ENCODE results near the gene KCNB1.
A peak's percentile ranks its signal among the peaks of the same experiment; 100 is the strongest.

KCNB1 gene

DNA sequence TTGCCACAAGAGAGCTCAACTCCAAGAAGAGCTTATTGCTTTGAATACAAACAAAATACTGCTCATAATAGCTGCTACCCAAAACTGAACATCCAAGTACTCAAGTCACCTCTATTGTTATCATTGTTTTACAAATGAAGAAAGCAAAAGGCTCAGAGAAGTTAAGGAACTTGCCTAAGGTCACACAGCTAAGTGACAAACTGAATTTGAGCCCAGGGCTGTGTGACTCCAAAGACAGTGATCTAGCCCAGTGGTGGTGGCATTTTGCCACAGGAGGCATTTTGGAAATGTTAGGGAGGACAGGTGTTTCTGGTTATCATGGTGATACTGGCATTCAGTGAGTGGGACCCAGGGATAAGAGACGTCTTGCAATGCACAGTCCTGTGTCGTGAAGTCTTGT is 79.5 kb downstream of the KCNB1 start:
- TF ChIP-seq TAF1 (IDR thresholded peaks at IDR 0.05; ENCODE audit: low read depth, low read length), result no peak
- TF ChIP-seq PAX5 (IDR thresholded peaks at IDR 0.05; ENCODE audit: insufficient read depth, low read length, severe bottlenecking), result no peak
- TF ChIP-seq POU2F2 (IDR thresholded peaks at IDR 0.05; ENCODE audit: low read depth, low read length), result no peak
- TF ChIP-seq POLR2A (IDR thresholded peaks at IDR 0.05; ENCODE audit: low read depth, low read length), result no peak
- TF ChIP-seq SPI1 (IDR thresholded peaks at IDR 0.05; ENCODE audit: low read depth, low read length), result no peak
- TF ChIP-seq POLR2AphosphoS5 (IDR thresholded peaks at IDR 0.05; ENCODE audit: low read depth, low read length), result no peak
- FAIRE-seq, result no peak

DNA sequence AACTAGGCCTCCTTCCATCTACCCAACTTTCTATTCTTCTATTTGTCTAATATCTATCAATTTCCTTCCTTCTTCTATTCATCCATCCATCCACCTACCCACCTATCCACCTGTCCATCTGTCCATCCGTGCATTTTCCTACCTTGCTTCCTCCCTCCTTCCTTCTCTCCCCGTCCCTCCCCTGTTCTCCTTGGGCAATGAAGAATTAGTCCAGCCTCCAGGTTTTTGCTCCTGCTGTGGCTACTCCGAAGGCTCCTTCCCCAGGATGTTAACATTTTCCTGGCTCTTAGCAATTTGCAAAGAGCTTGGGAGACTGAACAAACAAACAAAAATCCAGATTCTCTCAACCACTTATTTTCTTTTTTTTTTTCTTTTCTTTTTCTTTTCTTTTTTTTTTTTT is 81.6 kb downstream of the KCNB1 start:
- DNase-seq (ENCODE audit: insufficient read length, low spot score) (no peak), FAIRE-seq (no peak)
- no peak for TF ChIP-seq PAX5 (IDR thresholded peaks at IDR 0.05; ENCODE audit: insufficient read depth, low read length, severe bottlenecking)

More for the DNA sequence above, 79.5 kb downstream of the KCNB1 start:
- DNase-seq (ENCODE audit: insufficient read length, low spot score), result no peak

DNA sequence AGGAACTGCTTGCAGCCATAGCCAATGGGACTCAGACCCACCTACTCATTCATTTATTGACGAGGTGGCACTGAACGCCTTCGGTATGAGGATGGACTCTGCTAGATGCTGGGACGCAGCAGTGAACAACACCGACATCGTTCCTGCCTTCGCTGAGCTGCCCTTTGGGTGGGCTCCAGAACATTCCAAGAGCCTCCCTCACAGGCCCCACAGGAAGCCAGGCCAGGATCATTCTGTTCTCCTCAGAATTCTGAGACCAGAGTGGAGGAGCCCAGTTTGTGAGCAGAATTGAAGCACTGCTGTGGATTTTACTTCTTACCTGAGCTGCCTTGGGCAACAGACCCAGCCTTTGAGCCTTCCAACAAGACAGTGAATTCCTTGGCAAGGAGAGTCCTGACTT is 82.1 kb downstream of the KCNB1 start:
- DNase-seq (ENCODE audit: insufficient read length, low spot score), result no peak
- FAIRE-seq, result peak; percentile 5
- TF ChIP-seq POLR2AphosphoS5 (IDR thresholded peaks at IDR 0.05; ENCODE audit: low read depth, low read length) (no peak), POU2F2 (IDR thresholded peaks at IDR 0.05; ENCODE audit: low read depth, low read length) (no peak), POLR2A (IDR thresholded peaks at IDR 0.05; ENCODE audit: low read depth, low read length) (no peak), SPI1 (IDR thresholded peaks at IDR 0.05; ENCODE audit: low read depth, low read length) (no peak), PAX5 (IDR thresholded peaks at IDR 0.05; ENCODE audit: insufficient read depth, low read length, severe bottlenecking) (no peak), TAF1 (IDR thresholded peaks at IDR 0.05; ENCODE audit: low read depth, low read length) (no peak)

DNA sequence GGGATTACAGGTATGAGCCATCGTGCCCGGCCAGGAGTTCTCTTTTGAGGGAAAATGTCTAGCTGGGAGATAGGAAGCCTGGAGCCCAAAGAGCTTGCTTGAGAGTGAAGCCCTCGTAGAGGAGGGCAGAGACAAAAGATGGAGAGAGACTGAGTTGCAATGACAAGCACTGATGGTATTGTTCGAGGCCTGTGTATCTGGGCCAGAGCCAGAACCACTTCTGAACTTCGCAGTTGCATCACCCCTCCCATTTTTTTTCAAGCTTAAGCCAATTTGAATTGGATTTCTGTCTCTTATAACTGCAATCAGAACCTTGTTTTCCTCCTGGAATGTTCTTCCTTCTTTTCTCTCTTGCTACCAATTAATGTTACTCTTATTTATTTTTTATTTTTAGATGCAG is 83.1 kb downstream of the KCNB1 start:
- FAIRE-seq (no peak), DNase-seq (ENCODE audit: insufficient read length, low spot score) (no peak)
- TF ChIP-seq POU2F2 (IDR thresholded peaks at IDR 0.05; ENCODE audit: low read depth, low read length), result no peak
- no peak for TF ChIP-seq PAX5 (IDR thresholded peaks at IDR 0.05; ENCODE audit: insufficient read depth, low read length, severe bottlenecking)
- TF ChIP-seq POLR2A (IDR thresholded peaks at IDR 0.05; ENCODE audit: low read depth, low read length), result no peak
- no peak for TF ChIP-seq SPI1 (IDR thresholded peaks at IDR 0.05; ENCODE audit: low read depth, low read length)
- no peak for TF ChIP-seq POLR2AphosphoS5 (IDR thresholded peaks at IDR 0.05; ENCODE audit: low read depth, low read length)
- no peak for TF ChIP-seq TAF1 (IDR thresholded peaks at IDR 0.05; ENCODE audit: low read depth, low read length)

DNA sequence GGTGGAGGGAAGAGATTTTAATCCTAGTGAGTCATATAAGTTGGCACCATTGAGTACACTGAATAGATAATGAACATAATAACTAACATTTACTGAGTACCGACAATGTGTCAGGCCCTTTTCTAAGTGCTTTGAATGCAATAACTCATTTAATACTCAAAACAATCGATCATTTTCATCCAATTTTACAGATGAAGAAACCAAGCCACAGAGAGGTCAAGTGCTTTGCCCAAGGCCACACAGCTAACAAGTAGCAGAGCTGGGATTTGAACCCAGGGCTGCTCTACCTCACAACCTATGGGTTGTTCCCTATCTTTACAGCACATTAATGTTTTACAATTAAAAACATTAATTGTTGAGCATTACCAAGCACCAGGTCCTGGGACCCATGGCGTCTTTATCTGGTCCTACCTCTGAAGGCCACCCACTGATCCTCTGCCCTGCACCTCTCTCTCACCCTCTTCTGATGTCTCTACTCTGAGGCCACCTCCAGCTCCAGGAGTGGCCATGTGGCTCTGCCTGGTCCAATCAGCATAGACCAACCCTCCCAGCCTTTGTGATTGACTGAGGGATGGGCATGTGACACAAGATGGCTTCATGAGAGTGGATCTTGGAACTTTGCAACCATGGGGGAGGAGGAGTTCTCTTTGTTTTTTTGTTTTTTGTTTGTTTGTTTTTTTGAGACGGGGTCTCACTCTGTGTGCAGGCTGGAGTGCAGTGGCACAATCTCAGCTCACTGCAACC is 83.9 kb downstream of the KCNB1 start:
- DNase-seq (ENCODE audit: insufficient read length, low spot score) (no peak), FAIRE-seq (no peak)
- TF ChIP-seq POLR2AphosphoS5 (IDR thresholded peaks at IDR 0.05; ENCODE audit: low read depth, low read length) (no peak), POLR2A (IDR thresholded peaks at IDR 0.05; ENCODE audit: low read depth, low read length) (no peak), TAF1 (IDR thresholded peaks at IDR 0.05; ENCODE audit: low read depth, low read length) (no peak), PAX5 (IDR thresholded peaks at IDR 0.05; ENCODE audit: insufficient read depth, low read length, severe bottlenecking) (no peak), SPI1 (IDR thresholded peaks at IDR 0.05; ENCODE audit: low read depth, low read length) (no peak), POU2F2 (IDR thresholded peaks at IDR 0.05; ENCODE audit: low read depth, low read length) (no peak)

DNA sequence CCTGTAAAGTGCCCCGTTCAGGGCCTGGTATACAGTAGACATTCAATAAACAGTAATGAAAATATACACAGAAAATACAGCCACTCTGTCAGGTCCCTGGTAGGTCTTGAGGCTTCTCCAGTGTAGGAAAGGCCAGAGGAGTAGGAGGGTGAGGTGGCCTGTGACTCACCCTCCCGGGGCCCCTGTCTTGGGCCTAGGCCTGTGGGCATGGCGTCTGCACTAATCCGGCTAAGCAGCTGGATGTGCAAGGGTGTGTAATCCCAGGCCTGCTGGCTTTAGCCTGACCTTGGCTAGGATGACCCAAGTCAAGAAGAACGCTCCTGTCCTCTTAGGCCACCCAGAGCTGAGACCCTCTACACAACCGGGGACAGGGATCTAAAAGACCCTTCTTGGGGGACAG is 84.9 kb downstream of the KCNB1 start:
- FAIRE-seq (no peak), DNase-seq (ENCODE audit: insufficient read length, low spot score) (no peak)
- no peak for TF ChIP-seq POLR2AphosphoS5 (IDR thresholded peaks at IDR 0.05; ENCODE audit: low read depth, low read length)
- TF ChIP-seq TAF1 (IDR thresholded peaks at IDR 0.05; ENCODE audit: low read depth, low read length), result no peak
- no peak for TF ChIP-seq POU2F2 (IDR thresholded peaks at IDR 0.05; ENCODE audit: low read depth, low read length)
- no peak for TF ChIP-seq POLR2A (IDR thresholded peaks at IDR 0.05; ENCODE audit: low read depth, low read length)
- no peak for TF ChIP-seq PAX5 (IDR thresholded peaks at IDR 0.05; ENCODE audit: insufficient read depth, low read length, severe bottlenecking)
- TF ChIP-seq SPI1 (IDR thresholded peaks at IDR 0.05; ENCODE audit: low read depth, low read length), result no peak

DNA sequence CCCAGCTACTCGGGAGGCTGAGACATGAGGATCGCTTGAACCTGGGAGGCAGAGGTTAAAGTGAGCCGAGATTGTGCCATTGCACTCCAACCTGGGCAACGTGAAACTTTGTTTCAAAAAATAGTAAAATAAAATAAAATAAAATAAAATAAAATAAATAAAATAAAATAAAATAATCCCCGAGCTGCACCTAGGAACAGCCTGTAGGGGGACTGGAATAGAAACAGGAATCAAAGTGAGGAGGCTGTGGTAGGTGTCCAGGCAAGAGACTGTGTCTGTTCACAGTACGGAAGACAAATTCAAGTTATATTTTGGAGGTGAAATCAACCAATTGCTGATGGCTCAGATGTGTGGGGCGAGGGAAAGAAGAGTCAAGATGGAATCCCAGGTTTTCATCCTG is 86.2 kb downstream of the KCNB1 start:
- FAIRE-seq, result no peak
- no peak for DNase-seq (ENCODE audit: insufficient read length, low spot score)
- no peak for TF ChIP-seq POLR2A (IDR thresholded peaks at IDR 0.05; ENCODE audit: low read depth, low read length)
- TF ChIP-seq SPI1 (IDR thresholded peaks at IDR 0.05; ENCODE audit: low read depth, low read length), result no peak
- no peak for TF ChIP-seq PAX5 (IDR thresholded peaks at IDR 0.05; ENCODE audit: insufficient read depth, low read length, severe bottlenecking)
- no peak for TF ChIP-seq POU2F2 (IDR thresholded peaks at IDR 0.05; ENCODE audit: low read depth, low read length)

DNA sequence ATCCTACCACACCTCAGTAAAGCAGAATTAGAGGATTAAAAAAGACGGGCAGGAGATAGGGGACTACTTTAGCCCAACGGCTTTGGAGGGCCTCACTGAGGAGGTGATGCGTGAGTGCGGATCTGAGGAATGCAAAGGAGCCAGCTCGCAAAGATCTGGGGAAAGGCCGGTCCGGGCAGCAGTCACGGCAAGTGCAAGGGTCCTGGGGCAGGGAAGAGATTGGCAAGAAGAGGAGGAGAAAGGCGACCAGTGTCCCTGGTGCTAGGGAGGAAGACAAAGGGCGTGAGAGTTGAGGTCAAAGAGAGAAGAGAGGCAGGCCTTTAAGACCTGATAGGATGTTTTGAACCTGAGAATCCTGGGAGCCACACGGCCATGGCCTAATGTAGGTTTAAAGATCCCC is 86.8 kb downstream of the KCNB1 start:
- TF ChIP-seq PAX5 (IDR thresholded peaks at IDR 0.05; ENCODE audit: insufficient read depth, low read length, severe bottlenecking) (no peak), POU2F2 (IDR thresholded peaks at IDR 0.05; ENCODE audit: low read depth, low read length) (no peak), TAF1 (IDR thresholded peaks at IDR 0.05; ENCODE audit: low read depth, low read length) (no peak), POLR2AphosphoS5 (IDR thresholded peaks at IDR 0.05; ENCODE audit: low read depth, low read length) (no peak), SPI1 (IDR thresholded peaks at IDR 0.05; ENCODE audit: low read depth, low read length) (no peak), POLR2A (IDR thresholded peaks at IDR 0.05; ENCODE audit: low read depth, low read length) (no peak)
- DNase-seq (ENCODE audit: insufficient read length, low spot score) (no peak), FAIRE-seq (no peak)

DNA sequence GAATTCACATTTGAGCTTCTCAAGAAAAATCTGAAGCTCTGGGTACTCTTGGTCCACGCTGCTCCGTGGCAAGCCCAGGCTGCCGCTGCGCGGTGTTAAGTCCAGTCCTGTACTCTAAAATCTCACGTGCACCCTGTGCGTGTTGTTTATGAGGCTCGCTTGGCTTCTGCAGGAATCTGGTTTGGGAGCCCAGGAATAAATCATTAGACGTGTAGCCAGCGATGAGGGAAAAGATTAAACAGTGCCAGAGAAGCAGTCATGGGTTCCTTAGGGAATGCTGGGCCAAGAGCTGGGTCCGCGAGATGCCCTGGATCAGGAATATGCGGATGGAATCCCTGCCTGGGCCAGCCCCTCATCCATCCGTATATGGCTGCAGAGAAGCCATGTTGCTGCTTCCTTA is 87.3 kb downstream of the KCNB1 start:
- no peak for DNase-seq (ENCODE audit: insufficient read length, low spot score)

DNA sequence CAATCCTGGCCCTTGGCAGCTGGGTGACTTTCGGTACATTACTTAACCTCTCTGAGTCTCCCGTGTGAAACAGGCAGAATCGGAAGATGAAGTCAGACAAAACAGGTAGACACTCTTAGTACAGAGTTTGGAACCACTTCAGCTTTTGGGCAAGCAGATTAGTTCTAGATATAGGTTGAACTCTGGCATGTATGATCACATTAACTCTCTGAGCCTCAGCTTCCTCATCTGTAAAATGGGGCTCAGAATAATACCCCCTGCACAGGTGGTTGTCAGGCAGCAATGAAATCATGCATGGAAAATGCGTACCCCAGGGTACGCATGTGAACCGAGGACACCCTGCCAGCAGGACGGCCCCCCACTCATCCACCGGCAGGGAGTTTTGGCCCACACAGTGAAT is 87.7 kb downstream of the KCNB1 start:
- TF ChIP-seq POLR2AphosphoS5 (IDR thresholded peaks at IDR 0.05; ENCODE audit: low read depth, low read length), result no peak
- no peak for TF ChIP-seq POLR2A (IDR thresholded peaks at IDR 0.05; ENCODE audit: low read depth, low read length)
- TF ChIP-seq PAX5 (IDR thresholded peaks at IDR 0.05; ENCODE audit: insufficient read depth, low read length, severe bottlenecking), result no peak
- TF ChIP-seq SPI1 (IDR thresholded peaks at IDR 0.05; ENCODE audit: low read depth, low read length), result no peak
- no peak for TF ChIP-seq TAF1 (IDR thresholded peaks at IDR 0.05; ENCODE audit: low read depth, low read length)
- no peak for TF ChIP-seq POU2F2 (IDR thresholded peaks at IDR 0.05; ENCODE audit: low read depth, low read length)
- DNase-seq (ENCODE audit: insufficient read length, low spot score), result no peak
- no peak for FAIRE-seq

More for the DNA sequence above, 87.3 kb downstream of the KCNB1 start:
- FAIRE-seq, result no peak
- TF ChIP-seq PAX5 (IDR thresholded peaks at IDR 0.05; ENCODE audit: insufficient read depth, low read length, severe bottlenecking) (no peak), POLR2A (IDR thresholded peaks at IDR 0.05; ENCODE audit: low read depth, low read length) (no peak), POLR2AphosphoS5 (IDR thresholded peaks at IDR 0.05; ENCODE audit: low read depth, low read length) (no peak), TAF1 (IDR thresholded peaks at IDR 0.05; ENCODE audit: low read depth, low read length) (no peak), POU2F2 (IDR thresholded peaks at IDR 0.05; ENCODE audit: low read depth, low read length) (no peak), SPI1 (IDR thresholded peaks at IDR 0.05; ENCODE audit: low read depth, low read length) (no peak)
